H9 (cell line): ENCODE results near the gene GABBR2. TPM values are rescaled to one million over a fixed set of nuclear protein-coding genes. Genes with fewer than 3 reads are reported as not detected.

Experiments
- DNase-seq: peaks from one replicate; pipeline ENCODE4 v3.0.0-alpha.2; 2017
- H2AFZ ChIP-seq: one replicate; pipeline ENCODE4 v1.6.1; 2013; ENCODE audit warnings: mild to moderate bottlenecking, low read length, control low read depth, moderate library complexity
- H2AK5ac ChIP-seq: 2 replicates; pipeline ENCODE4 v1.6.1; 2013; ENCODE audit warnings: low read length, control low read depth, mixed read lengths; ENCODE audit not compliant: insufficient read length
- H2BK120ac ChIP-seq: one replicate; pipeline ENCODE4 v1.6.1; 2013; ENCODE audit warnings: low read depth, mild to moderate bottlenecking, low read length, control low read depth, inconsistent platforms; ENCODE audit not compliant: poor library complexity, severe bottlenecking
- H2BK12ac ChIP-seq: 2 replicates; pipeline ENCODE4 v1.6.1; 2013; ENCODE audit warnings: low read length, control low read depth, mixed read lengths, low read depth; ENCODE audit not compliant: insufficient read length
- H2BK15ac ChIP-seq: 2 replicates; pipeline ENCODE4 v1.6.1; 2013; ENCODE audit warnings: low read depth, low read length, control low read depth
- H2BK20ac ChIP-seq: one replicate; pipeline ENCODE4 v1.6.1; 2013; ENCODE audit warnings: low read depth, mild to moderate bottlenecking, low read length, control low read depth, inconsistent platforms; ENCODE audit not compliant: poor library complexity, severe bottlenecking
- H2BK5ac ChIP-seq: 2 replicates; pipeline ENCODE4 v1.6.1; 2013; ENCODE audit warnings: low read length, control low read depth, mixed read lengths; ENCODE audit not compliant: insufficient read length
- H3K14ac ChIP-seq: 2 replicates; pipeline ENCODE4 v1.6.1; 2013; ENCODE audit warnings: low read length, control low read depth; ENCODE audit not compliant: insufficient read depth
- H3K18ac ChIP-seq: 2 replicates; pipeline ENCODE4 v1.6.1; 2013; ENCODE audit warnings: low read depth, mild to moderate bottlenecking, mixed read lengths, low read length, control low read depth; ENCODE audit not compliant: insufficient read length
- H3K23ac ChIP-seq: 2 replicates; pipeline ENCODE4 v1.6.1; 2013; ENCODE audit warnings: low read length, control low read depth, mixed read lengths, low read depth; ENCODE audit not compliant: insufficient read length
- H3K23me2 ChIP-seq: 2 replicates; pipeline ENCODE4 v1.6.1; 2013; ENCODE audit warnings: low read depth, mild to moderate bottlenecking, mixed read lengths, low read length, control low read depth; ENCODE audit not compliant: insufficient read length, poor library complexity, severe bottlenecking
- H3K27ac ChIP-seq: 2 replicates; pipeline ENCODE4 v1.5.1; 2013; ENCODE audit warnings: low read length, control low read depth, mixed read lengths, low read depth; ENCODE audit not compliant: insufficient read length
- H3K27me3 ChIP-seq: 2 replicates; pipeline ENCODE4 v1.6.1; 2013; ENCODE audit warnings: low read length, control low read depth, inconsistent platforms; ENCODE audit not compliant: insufficient read depth
- H3K4ac ChIP-seq: 2 replicates; pipeline ENCODE4 v1.6.1; 2013; ENCODE audit warnings: low read depth, mild to moderate bottlenecking, control low read depth, inconsistent platforms, low read length, moderate library complexity
- H3K4me1 ChIP-seq: 2 replicates; pipeline ENCODE4 v1.6.1; 2013; ENCODE audit warnings: low read length, control low read depth, inconsistent platforms; ENCODE audit not compliant: insufficient read depth
- H3K4me2 ChIP-seq: 2 replicates; pipeline ENCODE4 v1.6.1; 2013; ENCODE audit warnings: low read length, control low read depth, mixed read lengths; ENCODE audit not compliant: insufficient read length, insufficient read depth
- H3K56ac ChIP-seq: 2 replicates; pipeline ENCODE4 v1.6.1; 2013; ENCODE audit warnings: low read depth, mild to moderate bottlenecking, mixed read lengths, low read length, control low read depth; ENCODE audit not compliant: insufficient read length
- H3K79me1 ChIP-seq: 2 replicates; pipeline ENCODE4 v1.6.1; 2013; ENCODE audit warnings: low read depth, mild to moderate bottlenecking, moderate library complexity, low read length, control low read depth, inconsistent platforms; ENCODE audit not compliant: insufficient read depth, poor library complexity, severe bottlenecking
- H3K79me2 ChIP-seq: 2 replicates; pipeline ENCODE4 v1.6.1; 2013; ENCODE audit warnings: low read length, control low read depth, inconsistent platforms; ENCODE audit not compliant: insufficient read depth
- H3K9ac ChIP-seq: 2 replicates; pipeline ENCODE4 v1.6.1; 2013; ENCODE audit warnings: low read length, control low read depth, mixed read lengths; ENCODE audit not compliant: insufficient read length; ENCODE audit errors: extremely low read depth
- H3K9me3 ChIP-seq: one replicate; pipeline ENCODE4 v1.6.1; 2013; ENCODE audit warnings: low read depth, low read length, inconsistent platforms; ENCODE audit not compliant: control insufficient read depth
- H3T11ph ChIP-seq: one replicate; pipeline ENCODE4 v1.6.1; 2013; ENCODE audit warnings: mild to moderate bottlenecking, low read length, control low read depth, inconsistent platforms
- H4K20me1 ChIP-seq: one replicate; pipeline ENCODE4 v1.6.1; 2013; ENCODE audit not compliant: control insufficient read depth, insufficient read length, insufficient read depth
- H4K5ac ChIP-seq: 2 replicates; pipeline ENCODE4 v1.6.1; 2013; ENCODE audit warnings: low read depth, mild to moderate bottlenecking, mixed read lengths, low read length, control low read depth; ENCODE audit not compliant: insufficient read length
- H4K8ac ChIP-seq: replicated peaks from 2 replicates; pipeline ENCODE4 v1.6.1; 2013; ENCODE audit warnings: low read length, control low read depth, mixed read lengths, low read depth; ENCODE audit not compliant: insufficient read length
- H4K91ac ChIP-seq: 2 replicates; pipeline ENCODE4 v1.6.1; 2013; ENCODE audit warnings: low read depth, mild to moderate bottlenecking, moderate library complexity, mixed read lengths, low read length, control low read depth; ENCODE audit not compliant: insufficient read length
- H3K27ac Mint-ChIP-seq, 3 experiments: 2 replicates in 2 of 3; 3 replicates in 1 of 3; pipeline ENCODE4 v1.8.0; 2020 to 2021; ENCODE audit warnings: mixed read lengths in 3 of 3, mild to moderate bottlenecking in 1 of 3, moderate library complexity in 1 of 3
- H3K27me3 Mint-ChIP-seq: 2 replicates; pipeline ENCODE4 v1.8.0; 2021; ENCODE audit warnings: low read depth, mild to moderate bottlenecking, moderate library complexity, mixed read lengths
- H3K36me3 Mint-ChIP-seq, 3 experiments: 2 replicates in 2 of 3; 3 replicates in 1 of 3; pipeline ENCODE4 v1.8.0; 2020 to 2021; ENCODE audit warnings: low read depth in 3 of 3, mixed read lengths in 3 of 3; ENCODE audit not compliant: insufficient read depth in 1 of 3
- H3K4me1 Mint-ChIP-seq, 2 experiments: 2 replicates each; pipeline ENCODE4 v1.8.0; 2020; ENCODE audit warnings: mixed read lengths in 2 of 2
- H3K4me3 Mint-ChIP-seq, 2 experiments: 2 replicates in 1 of 2; 3 replicates in 1 of 2; pipeline ENCODE4 v1.8.0; 2020 to 2021; ENCODE audit warnings: mild to moderate bottlenecking in 2 of 2, mixed read lengths in 2 of 2, moderate library complexity in 1 of 2
- H3K9me3 Mint-ChIP-seq, 2 experiments: 2 replicates in 1 of 2; 3 replicates in 1 of 2; pipeline ENCODE4 v1.8.0; 2020; ENCODE audit warnings: mild to moderate bottlenecking in 2 of 2, mixed read lengths in 2 of 2, moderate library complexity in 1 of 2
- WGBS: extraction: QIAGEN DNeasy Blood & Tissue Kit; methylation state at CpG from one replicate; pipeline ENCODE4 v1.1.7; 2013; ENCODE audit warnings: missing lambda C conversion rate, low lambda C conversion rate, mixed read lengths; ENCODE audit not compliant: insufficient read length; ENCODE audit errors: extremely low coverage; 5-methylcytosine and 5-hydroxymethylcytosine counted together
- total RNA-seq: library from RNA; stranded (reverse); gene quantifications from 2 replicates; pipeline ENCODE4 v1.2.1, GENCODE V29; 2021
- TF ChIP-seq, protein P1 (sequence below): fragments of 200-600 bp; sonication (generic); conservative IDR thresholded peaks from 3 replicates; pipeline ENCODE4 v1.8.0; 2021; ENCODE audit warnings: antibody characterized with exemption, mild to moderate bottlenecking

The GABBR2 gene
- total RNA-seq, 1 experiment from 2014 or later: 0.66 TPM

DNA sequence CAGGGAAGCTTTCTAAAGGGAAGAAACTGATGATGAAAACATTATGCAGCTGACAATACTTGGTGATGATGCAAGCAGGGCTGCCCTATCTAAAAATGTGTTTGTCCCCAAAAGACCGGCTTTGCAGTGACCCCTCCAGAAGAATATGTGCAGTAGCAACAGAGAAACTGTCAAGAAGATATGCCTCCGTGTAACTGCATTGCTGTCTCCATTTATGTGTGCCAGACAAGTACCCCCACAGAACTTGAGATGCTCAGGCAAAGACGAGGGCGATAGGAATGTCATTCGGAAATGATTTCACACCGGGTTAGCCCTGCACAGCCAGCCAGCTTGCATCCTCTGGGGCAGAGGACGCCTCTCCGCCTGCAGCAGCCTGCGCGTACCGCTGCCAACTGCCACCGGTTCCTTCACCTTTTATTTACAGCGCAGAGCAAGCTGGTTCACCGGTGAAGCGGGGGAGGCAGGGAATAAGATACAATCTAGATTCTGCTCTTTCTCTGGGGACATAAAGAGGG, 2.0 kb downstream of the GABBR2 start:
- Histone ChIP-seq H2BK15ac (no peak overlapping the region), H2AK5ac (no peak overlapping the region), H3K79me2 (no peaks in the 10 kb centered on the region), H2BK12ac (no peak overlapping the region), H2AFZ (no peak overlapping the region), H2BK120ac (no peak overlapping the region), H4K91ac (no peak overlapping the region), H3T11ph (no peak overlapping the region), H4K8ac (no peak overlapping the region), H4K20me1 (no peaks in the 10 kb centered on the region), H4K5ac (no peak overlapping the region), H3K14ac (no peak overlapping the region), H3K4me2 (peak overlapping the region; percentile 45), H2BK20ac (no peak overlapping the region), H2BK5ac (no peak overlapping the region), H3K18ac (no peak overlapping the region), H3K23me2 (peaks cover 17% of the 10 kb centered on the region), H3K9me3 (no peaks in the 10 kb centered on the region), H3K56ac (no peak overlapping the region), H3K4me1 (no peaks in the 10 kb centered on the region), H3K9ac (no peak overlapping the region), H3K27me3 (peaks cover 38% of the 10 kb centered on the region), H3K4ac (no peak overlapping the region), H3K27ac (no peak overlapping the region), H3K79me1 (no peaks in the 10 kb centered on the region), H3K23ac (no peak overlapping the region)
- TF ChIP-seq, protein P1, sequence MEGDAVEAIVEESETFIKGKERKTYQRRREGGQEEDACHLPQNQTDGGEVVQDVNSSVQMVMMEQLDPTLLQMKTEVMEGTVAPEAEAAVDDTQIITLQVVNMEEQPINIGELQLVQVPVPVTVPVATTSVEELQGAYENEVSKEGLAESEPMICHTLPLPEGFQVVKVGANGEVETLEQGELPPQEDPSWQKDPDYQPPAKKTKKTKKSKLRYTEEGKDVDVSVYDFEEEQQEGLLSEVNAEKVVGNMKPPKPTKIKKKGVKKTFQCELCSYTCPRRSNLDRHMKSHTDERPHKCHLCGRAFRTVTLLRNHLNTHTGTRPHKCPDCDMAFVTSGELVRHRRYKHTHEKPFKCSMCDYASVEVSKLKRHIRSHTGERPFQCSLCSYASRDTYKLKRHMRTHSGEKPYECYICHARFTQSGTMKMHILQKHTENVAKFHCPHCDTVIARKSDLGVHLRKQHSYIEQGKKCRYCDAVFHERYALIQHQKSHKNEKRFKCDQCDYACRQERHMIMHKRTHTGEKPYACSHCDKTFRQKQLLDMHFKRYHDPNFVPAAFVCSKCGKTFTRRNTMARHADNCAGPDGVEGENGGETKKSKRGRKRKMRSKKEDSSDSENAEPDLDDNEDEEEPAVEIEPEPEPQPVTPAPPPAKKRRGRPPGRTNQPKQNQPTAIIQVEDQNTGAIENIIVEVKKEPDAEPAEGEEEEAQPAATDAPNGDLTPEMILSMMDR: no peak
- Mint-ChIP-seq H3K4me3 (peak overlapping the region; percentile 52 to 73), H3K27ac (no peak overlapping the region), H3K9me3 (no peaks in the 10 kb centered on the region; a peak in 2 of 5 replicates), H3K36me3 (no peaks in the 10 kb centered on the region; a peak in 1 of 7 replicates), H3K27me3 (peaks cover 83% of the 10 kb centered on the region), H3K4me1 (peaks cover 7 to 14% of the 10 kb centered on the region in 2 experiments)
- WGBS: no CpG with 5 or more reads among the region's 15 CpGs
- DNase-seq: no peak
